GM10266 (cell line): ENCODE results near the gene KDM4B.

ENCODE experiments used
- DNase-seq: peaks from one replicate; pipeline ENCODE4 v3.0.0; 2012; ENCODE audit errors: extremely low spot score
- TF ChIP-seq, protein P1 (sequence below): IDR thresholded peaks from 2 replicates; pipeline ENCODE4 v1.5.1; 2012; ENCODE audit warnings: mild to moderate bottlenecking, low read depth; ENCODE audit not compliant: control insufficient read depth, insufficient read depth; ENCODE audit errors: missing control alignments

Gene KDM4B

DNA sequence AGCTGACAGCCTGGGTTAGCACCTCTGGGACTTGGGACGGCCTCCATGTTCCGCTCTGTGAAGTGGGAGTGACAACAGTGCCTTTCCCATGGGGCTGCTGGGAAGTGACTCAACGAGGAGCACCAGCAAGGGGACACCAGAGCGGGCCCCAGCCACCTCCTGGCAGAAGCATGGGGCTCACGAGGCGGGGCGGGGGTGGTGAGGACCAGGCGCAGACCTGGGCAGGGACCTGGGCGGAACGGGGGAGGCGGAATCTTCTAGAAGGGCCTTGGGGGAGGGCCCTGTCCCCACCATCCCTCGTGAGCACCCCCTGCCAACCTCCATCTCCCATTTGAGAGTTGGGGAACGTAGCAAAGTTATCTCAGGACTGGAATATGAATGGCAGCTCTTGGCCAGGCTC is 37.9 kb downstream of the KDM4B start:
- no peak for DNase-seq
- TF ChIP-seq, protein P1, sequence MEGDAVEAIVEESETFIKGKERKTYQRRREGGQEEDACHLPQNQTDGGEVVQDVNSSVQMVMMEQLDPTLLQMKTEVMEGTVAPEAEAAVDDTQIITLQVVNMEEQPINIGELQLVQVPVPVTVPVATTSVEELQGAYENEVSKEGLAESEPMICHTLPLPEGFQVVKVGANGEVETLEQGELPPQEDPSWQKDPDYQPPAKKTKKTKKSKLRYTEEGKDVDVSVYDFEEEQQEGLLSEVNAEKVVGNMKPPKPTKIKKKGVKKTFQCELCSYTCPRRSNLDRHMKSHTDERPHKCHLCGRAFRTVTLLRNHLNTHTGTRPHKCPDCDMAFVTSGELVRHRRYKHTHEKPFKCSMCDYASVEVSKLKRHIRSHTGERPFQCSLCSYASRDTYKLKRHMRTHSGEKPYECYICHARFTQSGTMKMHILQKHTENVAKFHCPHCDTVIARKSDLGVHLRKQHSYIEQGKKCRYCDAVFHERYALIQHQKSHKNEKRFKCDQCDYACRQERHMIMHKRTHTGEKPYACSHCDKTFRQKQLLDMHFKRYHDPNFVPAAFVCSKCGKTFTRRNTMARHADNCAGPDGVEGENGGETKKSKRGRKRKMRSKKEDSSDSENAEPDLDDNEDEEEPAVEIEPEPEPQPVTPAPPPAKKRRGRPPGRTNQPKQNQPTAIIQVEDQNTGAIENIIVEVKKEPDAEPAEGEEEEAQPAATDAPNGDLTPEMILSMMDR, result no peak

DNA sequence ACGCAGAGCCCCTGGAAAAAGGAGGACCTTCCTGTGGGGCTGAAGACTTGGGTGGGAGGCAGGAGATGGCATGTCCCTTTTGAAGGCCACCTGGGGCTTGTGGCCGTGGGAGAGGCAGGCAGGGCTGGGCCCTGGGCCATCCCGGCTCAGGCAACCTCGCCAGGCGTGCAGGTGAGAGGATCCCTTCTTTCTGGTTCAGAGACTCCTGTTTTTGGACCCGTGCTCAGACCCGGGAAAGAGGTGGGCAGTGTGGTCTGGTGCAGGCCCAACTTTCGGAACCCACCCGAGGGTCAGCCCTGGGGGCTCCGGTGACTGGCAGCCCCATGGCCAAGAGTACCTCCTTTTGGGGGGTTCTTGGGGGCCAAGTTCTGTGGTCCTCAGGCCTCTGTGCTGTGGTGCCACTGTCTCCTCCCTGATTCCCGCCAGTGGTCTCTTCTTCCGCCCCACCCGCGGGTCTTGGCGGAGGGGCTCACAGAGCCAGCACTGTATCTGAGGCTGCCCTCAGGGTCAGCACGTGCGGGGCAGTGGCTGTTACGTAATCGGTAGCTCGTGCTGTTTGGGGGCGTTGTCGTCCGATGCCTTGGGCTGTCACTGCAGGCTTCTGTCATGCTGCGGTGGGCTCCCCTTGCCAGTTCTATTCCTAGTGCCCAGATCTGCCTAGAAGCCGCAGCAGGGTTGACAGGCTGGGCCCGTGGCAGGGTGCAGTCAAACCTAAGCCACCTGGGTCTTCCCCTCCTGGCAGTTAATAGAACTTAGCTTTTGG is 42.7 kb downstream of the KDM4B start:
- no peak for DNase-seq
- TF ChIP-seq, protein P1, result no peak

DNA sequence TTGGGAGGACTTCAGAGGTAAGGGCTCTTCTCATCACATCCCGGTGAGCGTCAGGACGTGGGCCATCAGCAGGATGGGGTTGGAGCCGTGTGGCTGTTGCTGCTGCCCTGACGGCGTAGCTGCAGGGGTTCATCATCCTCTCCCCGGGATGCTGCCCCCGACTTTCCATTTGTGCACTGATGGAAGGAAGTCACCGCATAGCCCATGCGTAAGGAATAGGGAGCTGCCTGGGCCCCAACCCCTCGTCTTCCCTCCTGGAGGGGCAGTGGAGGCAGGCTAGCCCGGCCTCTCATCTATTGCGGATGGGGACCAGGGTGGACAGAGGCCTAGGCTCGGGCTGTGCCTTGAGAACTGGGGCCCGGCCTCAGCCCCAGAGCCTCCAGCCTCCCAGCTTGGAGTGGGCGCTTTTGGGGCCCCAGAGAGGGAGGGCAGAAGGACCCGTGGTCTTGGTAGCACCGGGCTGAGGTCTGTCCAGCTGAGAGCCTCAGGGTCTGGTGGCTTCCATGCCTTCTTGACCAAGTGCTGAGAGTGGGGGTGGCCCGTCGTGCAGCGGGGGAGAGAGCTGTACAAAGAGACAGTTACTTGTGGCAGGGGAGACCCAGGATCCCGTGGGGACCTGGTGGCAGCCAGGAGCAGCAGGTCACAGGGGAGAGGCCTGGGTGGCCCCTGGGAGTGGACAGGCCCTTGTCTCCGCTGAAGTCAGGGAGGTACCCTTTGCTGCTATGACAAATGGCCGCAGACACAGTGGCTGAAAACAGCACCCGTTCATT is 44.0 kb downstream of the KDM4B start:
- no peak for DNase-seq
- TF ChIP-seq, protein P1, result no peak

DNA sequence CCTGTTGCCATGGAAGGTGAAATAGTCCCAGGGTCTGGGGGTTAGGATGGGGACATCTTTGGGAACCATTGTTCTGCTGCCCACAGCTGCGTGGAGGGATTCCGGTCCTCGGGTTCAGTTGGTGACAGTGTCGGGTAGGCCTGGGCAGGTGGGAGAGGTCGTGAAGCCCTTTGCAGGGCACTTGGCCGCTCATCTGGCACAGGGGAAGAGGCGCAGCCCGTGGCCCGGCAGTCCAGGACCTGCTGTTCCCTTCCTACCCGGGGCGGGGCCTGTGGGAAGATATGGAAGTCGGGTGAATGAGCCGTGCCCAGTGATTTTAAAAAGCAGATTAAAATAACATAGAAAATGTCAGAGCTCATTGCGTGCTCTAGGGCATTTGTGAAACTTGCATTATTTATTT is 44.8 kb downstream of the KDM4B start:
- DNase-seq, result no peak
- TF ChIP-seq, protein P1, result no peak

DNA sequence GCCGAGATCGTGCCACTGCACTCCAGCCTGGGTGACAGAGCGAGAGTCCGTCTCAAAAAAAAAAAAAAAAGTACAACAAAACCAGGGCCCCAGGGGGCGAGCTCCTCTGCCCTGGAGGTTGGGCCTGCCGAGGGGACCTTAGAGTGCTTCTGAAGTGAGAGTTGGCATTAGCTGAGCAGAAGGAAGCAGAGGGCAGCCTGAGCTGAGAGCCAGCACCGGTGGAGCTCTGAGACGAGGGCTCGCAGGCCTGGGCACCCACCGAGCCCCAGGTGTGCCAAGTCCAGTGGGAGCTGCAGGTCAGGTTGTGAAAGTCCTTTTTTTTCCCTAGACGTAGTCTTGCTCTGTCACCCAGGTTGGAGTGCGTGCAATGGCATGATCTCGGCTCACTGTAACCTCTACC is 46.0 kb downstream of the KDM4B start:
- DNase-seq, result no peak
- TF ChIP-seq, protein P1, result no peak

DNA sequence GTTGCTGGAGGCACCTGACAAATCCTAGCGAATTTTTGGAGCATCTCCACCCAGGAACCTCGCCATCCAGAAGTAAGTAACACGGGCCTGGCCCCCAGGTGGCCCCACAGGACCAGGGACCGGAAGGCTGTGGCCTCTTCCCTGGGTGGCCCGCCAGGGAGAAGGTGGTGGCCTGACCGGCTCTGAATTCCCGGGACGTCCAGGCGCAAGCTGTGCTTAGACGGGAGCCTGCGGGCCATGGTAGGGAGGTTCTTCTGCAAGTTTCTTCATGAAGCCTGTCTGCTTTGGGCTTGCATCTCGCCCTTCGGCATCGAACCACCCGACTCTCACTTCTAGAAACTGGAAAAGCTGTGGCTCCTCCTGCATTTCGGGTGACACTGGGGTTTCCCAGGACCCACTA is 47.4 kb downstream of the KDM4B start:
- TF ChIP-seq, protein P1, result no peak
- DNase-seq, result no peak

DNA sequence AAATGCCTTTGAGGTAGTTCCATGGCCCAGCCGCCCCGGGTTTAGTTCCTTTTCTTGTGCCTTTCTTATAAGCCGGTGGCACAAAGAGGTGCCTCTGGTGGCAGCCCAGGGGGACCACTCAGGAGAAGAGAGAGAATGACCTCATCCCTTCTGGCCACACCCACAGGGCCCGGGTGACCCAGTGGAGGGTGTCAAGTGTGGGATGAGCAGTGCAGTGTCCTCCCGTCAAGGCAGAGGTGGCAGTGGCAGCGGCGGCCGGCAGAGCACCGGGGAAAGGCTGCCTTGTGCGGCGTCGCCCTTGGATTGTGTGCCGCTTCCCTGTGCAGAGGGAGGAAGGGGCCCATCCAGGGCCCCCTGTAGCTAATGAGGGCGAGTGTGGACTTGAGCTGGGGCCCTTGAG is 47.9 kb downstream of the KDM4B start:
- no peak for DNase-seq
- TF ChIP-seq, protein P1, result no peak
